Gastroesophageal sphincter (tissue), 3 donors: Measurements from ENCODE around the gene ATP13A2.
A peak's percentile ranks its signal among the peaks of the same experiment; 100 is the strongest.

Source experiments
- POLR2A ChIP-seq, 2 donors: fragments of 450-650 bp; IDR thresholded peaks; one replicate each; pipeline ENCODE4 v1.6.1; 2017; ENCODE audit warnings: antibody characterized with exemption in 2 of 2, mild to moderate bottlenecking in 2 of 2, moderate library complexity in 1 of 2
- POLR2AphosphoS5 ChIP-seq: sonication (generic); formaldehyde crosslinking; IDR thresholded peaks from one replicate; pipeline ENCODE4 v1.6.1; 2017; ENCODE audit warnings: antibody characterized with exemption
- TF ChIP-seq, protein P1 (sequence below), 4 experiments: fragments of 200-600 bp in 2 of 4; fragments of 450-650 bp in 2 of 4; sonication (generic) in 1 of 4; IDR thresholded peaks; one replicate each; pipeline ENCODE4 v1.5.1; 2017 to 2019; ENCODE audit warnings: antibody characterized with exemption in 4 of 4, mild to moderate bottlenecking in 2 of 4, moderate library complexity in 2 of 4

- TF ChIP-seq, protein P1, sequence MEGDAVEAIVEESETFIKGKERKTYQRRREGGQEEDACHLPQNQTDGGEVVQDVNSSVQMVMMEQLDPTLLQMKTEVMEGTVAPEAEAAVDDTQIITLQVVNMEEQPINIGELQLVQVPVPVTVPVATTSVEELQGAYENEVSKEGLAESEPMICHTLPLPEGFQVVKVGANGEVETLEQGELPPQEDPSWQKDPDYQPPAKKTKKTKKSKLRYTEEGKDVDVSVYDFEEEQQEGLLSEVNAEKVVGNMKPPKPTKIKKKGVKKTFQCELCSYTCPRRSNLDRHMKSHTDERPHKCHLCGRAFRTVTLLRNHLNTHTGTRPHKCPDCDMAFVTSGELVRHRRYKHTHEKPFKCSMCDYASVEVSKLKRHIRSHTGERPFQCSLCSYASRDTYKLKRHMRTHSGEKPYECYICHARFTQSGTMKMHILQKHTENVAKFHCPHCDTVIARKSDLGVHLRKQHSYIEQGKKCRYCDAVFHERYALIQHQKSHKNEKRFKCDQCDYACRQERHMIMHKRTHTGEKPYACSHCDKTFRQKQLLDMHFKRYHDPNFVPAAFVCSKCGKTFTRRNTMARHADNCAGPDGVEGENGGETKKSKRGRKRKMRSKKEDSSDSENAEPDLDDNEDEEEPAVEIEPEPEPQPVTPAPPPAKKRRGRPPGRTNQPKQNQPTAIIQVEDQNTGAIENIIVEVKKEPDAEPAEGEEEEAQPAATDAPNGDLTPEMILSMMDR (IDR thresholded peaks at IDR 0.05) = peak in 1 of 4 experiments; percentile 18
- TF ChIP-seq POLR2A (IDR thresholded peaks at IDR 0.05) (no peak), POLR2AphosphoS5 (no peak)
Measured at GRCh38 chr1:16986962-16987361, 24.8 kb downstream of the ATP13A2 start.
